GM12801 (cell line): Measurements from ENCODE around the gene CACHD1.

ENCODE experiments used
- CTCF ChIP-seq: IDR thresholded peaks from one replicate; pipeline ENCODE4 v1.5.1; 2011; ENCODE audit warnings: control low read depth; ENCODE audit not compliant: insufficient read length; ENCODE audit errors: extremely low read depth

The CACHD1 gene

GRCh38 chr1:64472805-64473204 is 2.9 kb downstream of the CACHD1 start:
- no peak for TF ChIP-seq CTCF

- TF ChIP-seq CTCF = no peak
Measured at GRCh38 chr1:64473367-64473766, 3.4 kb downstream of the CACHD1 start.

- TF ChIP-seq CTCF = no peak
Measured at GRCh38 chr1:64474133-64474532, 4.2 kb downstream of the CACHD1 start.

- TF ChIP-seq CTCF = no peak
Measured at GRCh38 chr1:64474665-64475439, 4.9 kb downstream of the CACHD1 start.

GRCh38 chr1:64476251-64476952 is 6.5 kb downstream of the CACHD1 start:
- no peak for TF ChIP-seq CTCF

- TF ChIP-seq CTCF = no peak
Measured at GRCh38 chr1:64478594-64479470, 8.9 kb downstream of the CACHD1 start.

- TF ChIP-seq CTCF = no peak
Measured at GRCh38 chr1:64479874-64480273, 9.9 kb downstream of the CACHD1 start.
